Activated T-helper 1 cell treated with anti-CD3 and anti-CD28 coated beads, Interleukin-12 subunit alpha, Interleukin-12 subunit beta, Interleukin-2, Interleukin-4 antibody, amounts not matched to agents 30 ng/mL and 10 ng/mL and 1 ng/mL, durations not matched to agents 14 hours and 24 hours and 36 hours (primary cell): Measurements from ENCODE around the gene MID1. TPM values are rescaled to one million over a fixed set of nuclear protein-coding genes. Genes with fewer than 3 reads are reported as not detected.

Experiments used
- DNase-seq: peaks from one replicate; pipeline ENCODE4 v3.0.0; 2021; ENCODE audit warnings: low spot score
- H3K27ac Mint-ChIP-seq: one replicate; pipeline ENCODE4 v1.8.0; 2021; ENCODE audit warnings: mild to moderate bottlenecking, mixed read lengths
- H3K27me3 Mint-ChIP-seq: one replicate; pipeline ENCODE4 v1.8.0; 2022; ENCODE audit warnings: mild to moderate bottlenecking, moderate library complexity, mixed read lengths; ENCODE audit not compliant: insufficient read depth
- H3K36me3 Mint-ChIP-seq: one replicate; pipeline ENCODE4 v1.8.0; 2021; ENCODE audit warnings: low read depth, mixed read lengths
- H3K4me1 Mint-ChIP-seq: one replicate; pipeline ENCODE4 v1.8.0; 2021; ENCODE audit warnings: low read depth, mixed read lengths
- H3K4me3 Mint-ChIP-seq: one replicate; pipeline ENCODE4 v1.8.0; 2021; ENCODE audit warnings: mild to moderate bottlenecking, moderate library complexity, mixed read lengths
- H3K9me3 Mint-ChIP-seq: one replicate; pipeline ENCODE4 v1.8.0; 2021; ENCODE audit warnings: mixed read lengths
- intact Hi-C: fragments of 100-400 bp; cut with micrococcal nuclease; formaldehyde crosslinking; loops from one replicate; pipeline ENCODE4 v1.15.1; 2024
- total RNA-seq: library from RNA; stranded (reverse); gene quantifications from 2 replicates; pipeline ENCODE4 v1.2.3, GENCODE V29; 2022

MID1 gene
- total RNA-seq, 1 donor from 2014 or later = not detected

- Mint-ChIP-seq H3K36me3 (no peaks in the 10 kb centered on the region), H3K27ac (no peak overlapping the region), H3K9me3 (peaks cover 4% of the 10 kb centered on the region), H3K4me3 (no peak overlapping the region), H3K4me1 (no peaks in the 10 kb centered on the region), H3K27me3 (no peaks in the 10 kb centered on the region)
- no peak for DNase-seq
- intact Hi-C loops = no loop called here
Measured at GRCh38 chrX:10582215-10582733, 38.1 kb downstream of the MID1 start.

GRCh38 chrX:10579112-10580011, 41.0 kb downstream of the MID1 start:
- no peaks in the 10 kb centered on the region for H3K36me3 Mint-ChIP-seq
- intact Hi-C loops = no loop called here
- no peaks in the 10 kb centered on the region for H3K4me1 Mint-ChIP-seq
- no peaks in the 10 kb centered on the region for H3K9me3 Mint-ChIP-seq
- H3K27ac Mint-ChIP-seq = no peak overlapping the region
- no peaks in the 10 kb centered on the region for H3K27me3 Mint-ChIP-seq
- no peak for DNase-seq
- no peak overlapping the region for H3K4me3 Mint-ChIP-seq

DNA sequence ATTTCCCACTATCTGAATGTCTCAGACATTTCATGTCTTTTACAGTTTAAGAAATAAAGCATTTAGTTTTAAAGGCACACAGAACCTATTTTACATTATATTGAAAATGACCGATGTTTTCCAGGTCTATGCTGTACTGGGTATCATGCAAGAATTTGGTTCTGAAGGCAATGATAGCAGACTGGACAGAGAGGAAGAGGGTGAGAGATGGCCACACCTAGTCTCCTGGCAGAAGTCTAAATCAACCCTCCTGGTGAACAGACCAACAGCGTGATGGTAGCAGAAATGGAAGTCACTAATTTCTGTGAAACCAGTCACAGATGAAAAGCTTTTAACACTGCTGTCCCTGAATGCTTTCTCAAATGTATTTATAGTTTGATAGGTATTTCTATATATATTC, 41.9 kb downstream of the MID1 start:
- no peak overlapping the region for H3K27ac Mint-ChIP-seq
- no peaks in the 10 kb centered on the region for H3K36me3 Mint-ChIP-seq
- H3K4me3 Mint-ChIP-seq = no peak overlapping the region
- DNase-seq = no peak
- H3K27me3 Mint-ChIP-seq = no peaks in the 10 kb centered on the region
- H3K4me1 Mint-ChIP-seq = no peaks in the 10 kb centered on the region
- H3K9me3 Mint-ChIP-seq = no peaks in the 10 kb centered on the region
- intact Hi-C loops = no loop called here

- H3K27me3 Mint-ChIP-seq = no peaks in the 10 kb centered on the region
- H3K27ac Mint-ChIP-seq = no peak overlapping the region
- H3K4me1 Mint-ChIP-seq = no peaks in the 10 kb centered on the region
- H3K36me3 Mint-ChIP-seq = no peaks in the 10 kb centered on the region
- H3K9me3 Mint-ChIP-seq = no peaks in the 10 kb centered on the region
- no peak overlapping the region for H3K4me3 Mint-ChIP-seq
- intact Hi-C loops = no loop called here
- DNase-seq = no peak
Measured at GRCh38 chrX:10577853-10578252, 42.5 kb downstream of the MID1 start.

GRCh38 chrX:10576777-10577447, 43.5 kb downstream of the MID1 start:
- intact Hi-C loops = no loop called here
- Mint-ChIP-seq H3K9me3 (no peaks in the 10 kb centered on the region), H3K36me3 (no peaks in the 10 kb centered on the region), H3K4me1 (no peaks in the 10 kb centered on the region), H3K4me3 (no peak overlapping the region), H3K27me3 (no peaks in the 10 kb centered on the region), H3K27ac (no peak overlapping the region)
- DNase-seq = no peak

- H3K9me3 Mint-ChIP-seq = no peaks in the 10 kb centered on the region
- H3K27ac Mint-ChIP-seq = no peak overlapping the region
- no peaks in the 10 kb centered on the region for H3K36me3 Mint-ChIP-seq
- no peaks in the 10 kb centered on the region for H3K4me1 Mint-ChIP-seq
- H3K27me3 Mint-ChIP-seq = no peaks in the 10 kb centered on the region
- H3K4me3 Mint-ChIP-seq = no peak overlapping the region
- DNase-seq = no peak
- intact Hi-C loops = no loop called here
Measured at GRCh38 chrX:10576186-10576585, 44.2 kb downstream of the MID1 start.

- Mint-ChIP-seq H3K9me3 (no peaks in the 10 kb centered on the region), H3K4me3 (no peak overlapping the region), H3K4me1 (no peaks in the 10 kb centered on the region), H3K27me3 (no peaks in the 10 kb centered on the region), H3K27ac (no peak overlapping the region), H3K36me3 (no peaks in the 10 kb centered on the region)
- intact Hi-C loops = no loop called here
- DNase-seq = no peak
Measured at GRCh38 chrX:10574663-10575062, 45.7 kb downstream of the MID1 start.

DNA sequence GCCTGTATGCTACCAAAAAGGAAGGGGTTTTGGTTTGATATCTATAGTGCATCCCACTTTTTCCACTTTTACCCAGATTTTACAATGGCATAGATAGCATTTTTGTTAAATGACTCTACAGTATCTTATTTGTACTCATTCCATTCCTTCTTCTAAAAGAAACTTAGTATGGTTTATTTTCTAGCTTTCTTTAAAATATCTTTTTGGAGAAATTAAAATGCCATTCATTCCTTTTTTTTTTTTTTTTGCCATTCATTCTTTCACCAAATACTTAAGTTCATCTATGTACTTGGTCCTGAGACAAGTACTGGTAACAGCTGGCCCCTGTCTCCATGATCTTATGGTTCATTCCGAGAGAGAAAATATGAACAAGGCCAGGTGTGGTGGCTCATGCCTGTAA, 49.1 kb downstream of the MID1 start:
- no peaks in the 10 kb centered on the region for H3K9me3 Mint-ChIP-seq
- H3K4me1 Mint-ChIP-seq = no peaks in the 10 kb centered on the region
- no peak for DNase-seq
- H3K4me3 Mint-ChIP-seq = no peak overlapping the region
- no peaks in the 10 kb centered on the region for H3K36me3 Mint-ChIP-seq
- intact Hi-C loops = no loop called here
- H3K27ac Mint-ChIP-seq = no peak overlapping the region
- H3K27me3 Mint-ChIP-seq = no peaks in the 10 kb centered on the region

DNA sequence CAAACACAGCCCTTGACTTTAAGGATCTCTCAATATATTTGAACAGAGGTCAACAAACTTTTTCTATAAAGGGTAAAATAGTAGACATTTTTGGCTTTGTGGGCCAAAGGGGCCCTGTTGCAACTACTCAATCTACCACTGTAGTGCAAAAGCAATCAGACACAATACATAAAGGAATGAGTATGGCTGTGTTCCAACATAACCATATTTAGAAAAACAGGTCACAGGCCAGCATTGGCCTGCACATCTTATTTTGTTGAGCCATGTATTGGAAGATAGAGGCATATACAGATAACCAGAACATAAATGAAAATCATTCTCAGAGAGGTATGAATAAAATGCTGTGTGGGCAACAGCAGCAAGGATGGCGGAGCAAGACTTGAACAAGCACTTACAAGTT, 49.8 kb downstream of the MID1 start:
- no peaks in the 10 kb centered on the region for H3K27me3 Mint-ChIP-seq
- no peak for DNase-seq
- no peaks in the 10 kb centered on the region for H3K9me3 Mint-ChIP-seq
- no peaks in the 10 kb centered on the region for H3K4me1 Mint-ChIP-seq
- no peaks in the 10 kb centered on the region for H3K36me3 Mint-ChIP-seq
- no peak overlapping the region for H3K4me3 Mint-ChIP-seq
- H3K27ac Mint-ChIP-seq = no peak overlapping the region
- intact Hi-C loops = no loop called here

DNA sequence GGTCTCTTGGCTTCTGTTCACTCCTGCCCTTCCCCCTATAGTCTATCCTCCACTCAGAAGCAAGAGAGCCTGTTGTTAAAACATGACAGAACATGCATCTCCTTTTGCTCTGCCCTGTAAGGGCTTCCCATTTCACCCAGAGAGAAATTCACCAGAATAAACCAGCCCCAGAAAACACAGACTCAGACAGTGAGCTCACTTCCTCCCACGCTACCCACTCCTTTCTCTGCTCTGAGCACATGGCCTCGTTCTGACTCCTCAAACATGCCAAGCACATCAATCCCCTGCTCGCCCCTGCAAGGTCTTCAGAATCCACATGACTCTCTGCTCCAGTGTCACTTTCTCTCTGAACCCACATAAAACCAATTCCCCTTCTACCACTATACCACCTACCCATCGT, 50.4 kb downstream of the MID1 start:
- H3K4me1 Mint-ChIP-seq = no peaks in the 10 kb centered on the region
- no peaks in the 10 kb centered on the region for H3K9me3 Mint-ChIP-seq
- H3K27me3 Mint-ChIP-seq = no peaks in the 10 kb centered on the region
- intact Hi-C loops = no loop called here
- no peak overlapping the region for H3K4me3 Mint-ChIP-seq
- H3K27ac Mint-ChIP-seq = no peak overlapping the region
- no peaks in the 10 kb centered on the region for H3K36me3 Mint-ChIP-seq
- DNase-seq = no peak

- H3K4me3 Mint-ChIP-seq = no peak overlapping the region
- intact Hi-C loops = no loop called here
- no peaks in the 10 kb centered on the region for H3K36me3 Mint-ChIP-seq
- DNase-seq = no peak
- no peaks in the 10 kb centered on the region for H3K27me3 Mint-ChIP-seq
- H3K27ac Mint-ChIP-seq = no peak overlapping the region
- no peaks in the 10 kb centered on the region for H3K9me3 Mint-ChIP-seq
- no peaks in the 10 kb centered on the region for H3K4me1 Mint-ChIP-seq
Measured at GRCh38 chrX:10568428-10568827, 52.0 kb downstream of the MID1 start.

GRCh38 chrX:10567136-10567535, 53.2 kb downstream of the MID1 start:
- no peak for DNase-seq
- intact Hi-C loops = no loop called here
- H3K27me3 Mint-ChIP-seq = no peaks in the 10 kb centered on the region
- no peaks in the 10 kb centered on the region for H3K4me1 Mint-ChIP-seq
- H3K9me3 Mint-ChIP-seq = no peaks in the 10 kb centered on the region
- H3K27ac Mint-ChIP-seq = no peak overlapping the region
- no peak overlapping the region for H3K4me3 Mint-ChIP-seq
- no peaks in the 10 kb centered on the region for H3K36me3 Mint-ChIP-seq

GRCh38 chrX:10566716-10567097, 53.7 kb downstream of the MID1 start:
- no peak overlapping the region for H3K4me3 Mint-ChIP-seq
- no peaks in the 10 kb centered on the region for H3K27me3 Mint-ChIP-seq
- H3K27ac Mint-ChIP-seq = no peak overlapping the region
- intact Hi-C loops = no loop called here
- H3K36me3 Mint-ChIP-seq = no peaks in the 10 kb centered on the region
- no peak for DNase-seq
- no peaks in the 10 kb centered on the region for H3K9me3 Mint-ChIP-seq
- H3K4me1 Mint-ChIP-seq = no peaks in the 10 kb centered on the region
